Peyer's patch (tissue), 4 donors: ENCODE data around the gene ATP5PD. TPM values are rescaled to one million over a fixed set of nuclear protein-coding genes. Genes with fewer than 3 reads are reported as not detected.
"Not testable (repeated sequence)": the region's sequence is repeated elsewhere in the genome, so short reads cannot be mapped to it uniquely, and the experiment has no call there.

Experiments used
- DNase-seq, 3 donors: peaks; one replicate each; pipeline ENCODE4 v3.0.0-alpha.2; 2017 to 2019
- H3K27ac ChIP-seq, 4 donors: fragments of 200-600 bp; sonication (generic); one replicate each; pipeline ENCODE4 v1.5.1; 2016 to 2019
- H3K27me3 ChIP-seq, 2 donors: fragments of 200-600 bp; sonication (generic); one replicate each; pipeline ENCODE4 v1.5.1; 2019
- H3K36me3 ChIP-seq, 3 donors: fragments of 200-600 bp; sonication (generic); one replicate each; pipeline ENCODE4 v1.5.1; 2016 to 2019
- H3K4me1 ChIP-seq, 4 donors: fragments of 200-600 bp; sonication (generic); one replicate each; pipeline ENCODE4 v1.5.1; 2016 to 2019
- H3K4me3 ChIP-seq, 4 donors: fragments of 200-600 bp; sonication (generic); 1 replicate in 3 of 4; 2 replicates in 1 of 4; pipeline ENCODE4 v1.5.1; 2016 to 2019; ENCODE audit warnings: mild to moderate bottlenecking in 1 of 4
- H3K9me3 ChIP-seq, 4 donors: fragments of 200-600 bp; sonication (generic); one replicate each; pipeline ENCODE4 v1.5.1; 2016 to 2019; ENCODE audit warnings: mild to moderate bottlenecking in 1 of 4
- POLR2A ChIP-seq, 2 donors: fragments of 450-650 bp; IDR thresholded peaks; one replicate each; pipeline ENCODE4 v1.5.1; 2017; ENCODE audit warnings: antibody characterized with exemption in 2 of 2, mild to moderate bottlenecking in 2 of 2, moderate library complexity in 2 of 2
- total RNA-seq, 4 donors: library from RNA; depleted of rRNA; stranded (reverse); fragments of >200 nt; gene quantifications; one replicate each; pipeline ENCODE4 v1.1.0, GENCODE V29; 2016
- TF ChIP-seq, protein P1 (sequence below), 6 experiments: fragments of 450-650 bp in 4 of 6; fragments of 200-600 bp in 2 of 6; sonication (generic) in 1 of 6; IDR thresholded peaks; one replicate each; pipeline ENCODE4 v1.5.1; 2017 to 2019; ENCODE audit warnings: antibody characterized with exemption in 6 of 6, mild to moderate bottlenecking in 3 of 6, moderate library complexity in 1 of 6

Gene ATP5PD
- total RNA-seq, 4 donors from 2014 or later: 202 to 302 (median 247) TPM

DNA sequence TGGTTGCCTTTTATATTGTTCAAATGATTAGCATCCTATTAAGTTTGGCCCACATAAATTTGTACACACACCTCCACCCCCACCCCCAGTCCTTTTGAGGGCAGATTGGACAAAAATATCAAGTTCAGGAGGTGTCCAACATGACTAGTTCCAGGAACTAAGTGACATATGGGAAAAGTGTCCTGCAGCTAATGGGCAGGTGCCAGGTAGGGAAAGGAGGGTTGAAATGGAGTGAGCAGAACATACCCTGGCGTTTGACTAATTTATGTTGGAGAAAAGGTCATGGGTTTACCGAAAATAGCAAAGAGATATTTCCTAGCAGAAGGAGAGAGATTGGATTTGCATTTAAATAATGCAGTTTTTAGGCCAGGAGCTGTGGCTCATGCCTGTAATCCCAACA is 5.2 kb upstream of the ATP5PD start:
- H3K9me3 ChIP-seq: no peaks in the 10 kb centered on the region
- no peak for TF ChIP-seq POLR2A (IDR thresholded peaks at IDR 0.05)
- TF ChIP-seq, protein P1, sequence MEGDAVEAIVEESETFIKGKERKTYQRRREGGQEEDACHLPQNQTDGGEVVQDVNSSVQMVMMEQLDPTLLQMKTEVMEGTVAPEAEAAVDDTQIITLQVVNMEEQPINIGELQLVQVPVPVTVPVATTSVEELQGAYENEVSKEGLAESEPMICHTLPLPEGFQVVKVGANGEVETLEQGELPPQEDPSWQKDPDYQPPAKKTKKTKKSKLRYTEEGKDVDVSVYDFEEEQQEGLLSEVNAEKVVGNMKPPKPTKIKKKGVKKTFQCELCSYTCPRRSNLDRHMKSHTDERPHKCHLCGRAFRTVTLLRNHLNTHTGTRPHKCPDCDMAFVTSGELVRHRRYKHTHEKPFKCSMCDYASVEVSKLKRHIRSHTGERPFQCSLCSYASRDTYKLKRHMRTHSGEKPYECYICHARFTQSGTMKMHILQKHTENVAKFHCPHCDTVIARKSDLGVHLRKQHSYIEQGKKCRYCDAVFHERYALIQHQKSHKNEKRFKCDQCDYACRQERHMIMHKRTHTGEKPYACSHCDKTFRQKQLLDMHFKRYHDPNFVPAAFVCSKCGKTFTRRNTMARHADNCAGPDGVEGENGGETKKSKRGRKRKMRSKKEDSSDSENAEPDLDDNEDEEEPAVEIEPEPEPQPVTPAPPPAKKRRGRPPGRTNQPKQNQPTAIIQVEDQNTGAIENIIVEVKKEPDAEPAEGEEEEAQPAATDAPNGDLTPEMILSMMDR (IDR thresholded peaks at IDR 0.05): no peak
- no peak overlapping the region for H3K27ac ChIP-seq
- no peaks in the 10 kb centered on the region for H3K27me3 ChIP-seq
- no peak overlapping the region for H3K4me3 ChIP-seq
- no peak for DNase-seq
- peaks cover 0 to 59% (median 0%) of the 10 kb centered on the region in 3 donors for H3K36me3 ChIP-seq
- peaks cover 0 to 18% (median 8%) of the 10 kb centered on the region in 4 donors for H3K4me1 ChIP-seq

DNA sequence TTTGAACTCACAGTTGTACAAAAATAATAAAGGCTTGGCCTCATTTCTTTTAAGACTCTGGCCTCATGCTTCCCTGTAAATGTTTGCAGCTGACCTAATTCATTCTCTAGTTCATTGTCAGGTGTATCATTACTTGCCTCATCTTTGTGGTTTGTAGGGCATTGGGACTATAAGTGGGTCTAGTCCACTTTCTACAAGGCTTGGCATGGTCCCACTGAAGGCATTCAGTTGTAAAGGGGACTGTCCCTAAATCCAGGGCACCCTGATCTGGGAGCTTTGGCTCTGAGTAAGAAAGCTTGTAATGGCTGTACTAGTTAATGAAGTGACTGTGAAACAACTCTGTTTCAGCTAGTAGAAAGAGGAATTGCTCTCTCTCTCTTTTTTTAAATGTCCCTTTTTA is 2.9 kb upstream of the ATP5PD start:
- Histone ChIP-seq H3K27ac (no peak overlapping the region), H3K27me3 (no peaks in the 10 kb centered on the region), H3K9me3 (no peaks in the 10 kb centered on the region), H3K4me1 (peaks cover 0 to 25% (median 11%) of the 10 kb centered on the region in 4 donors), H3K36me3 (peaks cover 0 to 40% (median 0%) of the 10 kb centered on the region in 3 donors), H3K4me3 (no peak overlapping the region)
- TF ChIP-seq, protein P1 (IDR thresholded peaks at IDR 0.05): no peak
- no peak for TF ChIP-seq POLR2A (IDR thresholded peaks at IDR 0.05)
- DNase-seq: no peak

DNA sequence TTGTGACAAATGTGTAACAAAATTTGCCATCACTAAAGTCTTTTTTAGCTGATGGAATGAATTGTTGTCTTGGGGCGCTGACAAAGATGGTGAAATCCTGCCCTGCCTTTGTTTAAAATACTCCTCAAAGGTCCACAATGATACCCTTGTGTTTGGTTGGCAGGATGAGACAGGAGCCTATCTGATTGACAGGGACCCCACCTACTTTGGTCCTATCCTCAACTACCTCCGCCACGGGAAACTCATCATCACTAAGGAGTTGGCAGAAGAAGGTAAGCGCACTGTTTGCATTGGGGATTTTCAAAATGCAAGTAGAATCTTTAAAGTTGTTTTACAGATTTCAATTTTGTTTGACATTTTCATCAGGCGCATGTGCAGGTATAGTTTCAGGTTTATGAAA is 2.3 kb upstream of the ATP5PD start:
- no peak overlapping the region for H3K27ac ChIP-seq
- no peaks in the 10 kb centered on the region for H3K27me3 ChIP-seq
- DNase-seq: peak in 1 of 3 donors; percentile 10

DNA sequence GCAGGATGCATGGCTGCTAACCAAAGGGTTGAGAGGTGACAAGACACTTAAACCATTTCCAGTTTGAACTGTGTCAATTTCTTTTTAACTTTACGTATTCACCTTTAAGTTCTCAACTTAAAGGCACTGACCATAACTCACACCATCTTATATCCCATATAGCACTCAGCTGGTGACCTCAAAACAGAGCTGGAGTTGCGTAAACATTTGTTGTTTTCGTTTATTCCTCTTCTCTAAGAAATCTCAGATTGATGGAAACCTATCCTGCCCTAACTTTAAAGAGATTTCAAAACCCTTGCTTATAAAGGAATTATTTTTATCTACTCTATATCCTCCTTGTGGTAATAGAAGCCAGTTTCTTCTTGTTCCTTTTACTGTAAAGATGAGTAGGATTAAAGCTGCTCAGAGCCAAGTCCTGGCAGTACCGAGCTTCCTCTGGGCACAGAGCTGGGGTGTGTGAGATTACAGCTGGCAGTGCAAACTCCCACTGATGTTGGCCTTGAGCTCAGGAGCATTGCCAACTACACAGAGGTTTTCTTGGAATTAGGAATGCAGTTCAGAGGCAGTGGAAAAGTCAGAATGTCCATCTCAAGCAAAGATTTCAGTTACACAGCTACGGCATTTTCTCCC is 1.6 kb upstream of the ATP5PD start:
- DNase-seq: peak in 1 of 3 donors; percentile 46
- H3K4me3 ChIP-seq: peak overlapping the region in 2 of 4 donors; percentile 97 to 98

More for the DNA sequence above, 2.3 kb upstream of the ATP5PD start:
- peaks cover 0 to 34% (median 0%) of the 10 kb centered on the region in 3 donors for H3K36me3 ChIP-seq
- no peak overlapping the region for H3K4me3 ChIP-seq
- TF ChIP-seq, protein P1 (IDR thresholded peaks at IDR 0.05): no peak
- no peak for TF ChIP-seq POLR2A (IDR thresholded peaks at IDR 0.05)
- H3K4me1 ChIP-seq: peaks cover 0 to 25% (median 11%) of the 10 kb centered on the region in 4 donors
- no peaks in the 10 kb centered on the region for H3K9me3 ChIP-seq

DNA sequence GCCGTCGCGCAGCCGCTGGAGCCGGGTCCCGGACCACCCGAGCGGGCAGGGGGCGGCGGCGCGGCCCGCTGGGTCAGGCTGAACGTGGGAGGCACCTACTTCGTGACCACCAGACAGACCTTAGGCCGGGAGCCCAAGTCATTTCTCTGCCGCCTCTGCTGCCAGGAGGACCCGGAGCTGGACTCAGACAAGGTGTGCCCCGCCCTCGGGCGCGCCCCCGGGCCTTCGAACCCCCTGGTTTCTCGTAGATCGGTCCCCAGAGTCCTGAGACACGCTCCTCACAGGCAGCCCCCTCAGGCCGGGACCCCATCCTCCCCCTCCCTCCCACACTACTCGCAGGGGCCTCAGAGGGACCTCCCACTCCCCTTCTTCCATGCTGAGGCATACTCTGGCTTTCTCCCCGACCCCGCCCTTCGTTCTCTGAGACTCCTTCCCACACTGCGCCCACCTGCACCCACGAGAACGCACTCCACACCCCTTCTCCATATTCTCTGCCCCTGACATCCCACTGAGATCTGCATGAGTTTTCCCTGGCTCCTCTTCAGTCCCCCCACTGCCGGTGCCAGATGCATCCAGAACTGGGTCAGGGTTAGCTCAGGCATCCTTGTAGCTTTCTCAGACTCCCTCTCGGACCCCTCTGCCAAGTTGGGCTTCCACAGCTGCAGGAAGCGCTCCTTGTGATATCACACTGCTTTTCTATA is 779 bp upstream of the ATP5PD start:
- peak overlapping the region; percentile 59 to 98 (median 96) for H3K4me3 ChIP-seq
- peak in 2 of 3 donors; percentile 69 to 73 for DNase-seq
- H3K36me3 ChIP-seq: peaks cover 0 to 19% (median 0%) of the 10 kb centered on the region in 3 donors
- no peaks in the 10 kb centered on the region for H3K27me3 ChIP-seq
- TF ChIP-seq, protein P1 (IDR thresholded peaks at IDR 0.05): no peak
- no peak for TF ChIP-seq POLR2A (IDR thresholded peaks at IDR 0.05)
- H3K4me1 ChIP-seq: peaks cover 0 to 25% (median 11%) of the 10 kb centered on the region in 4 donors
- H3K27ac ChIP-seq: peak overlapping the region; percentile 90 to 99 (median 98)
- H3K9me3 ChIP-seq: no peaks in the 10 kb centered on the region

More for the DNA sequence above, 1.6 kb upstream of the ATP5PD start:
- H3K27me3 ChIP-seq: no peaks in the 10 kb centered on the region
- H3K36me3 ChIP-seq: peaks cover 0 to 27% (median 0%) of the 10 kb centered on the region in 3 donors
- TF ChIP-seq, protein P1 (IDR thresholded peaks at IDR 0.05): no peak
- no peak for TF ChIP-seq POLR2A (IDR thresholded peaks at IDR 0.05)
- H3K9me3 ChIP-seq: no peaks in the 10 kb centered on the region
- peaks cover 0 to 25% (median 11%) of the 10 kb centered on the region in 4 donors for H3K4me1 ChIP-seq
- no peak overlapping the region for H3K27ac ChIP-seq

DNA sequence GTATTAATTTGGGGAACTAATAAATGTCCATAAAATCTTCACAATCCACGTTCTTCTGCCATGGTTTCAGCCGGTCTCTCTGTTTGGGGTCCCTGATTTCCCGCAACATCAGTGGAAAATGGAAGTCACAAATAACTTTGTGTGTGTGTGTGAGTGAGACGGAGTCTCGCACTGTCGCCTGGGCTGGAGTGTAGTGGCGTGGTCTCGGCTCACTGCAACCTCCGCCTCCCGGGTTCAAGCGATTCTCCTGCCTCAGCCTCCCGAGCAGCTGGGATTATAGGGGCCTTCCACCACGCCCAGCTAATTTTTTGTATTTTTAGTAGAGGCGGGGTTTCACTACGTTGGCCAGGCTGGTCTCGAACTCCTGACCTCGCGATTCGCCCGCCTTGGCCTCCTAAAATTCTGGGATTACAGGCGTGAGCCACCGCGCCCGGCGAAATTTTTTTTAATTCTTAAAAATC is 793 bp downstream of the ATP5PD start:
- DNase-seq, H3K27me3 ChIP-seq, H3K9me3 ChIP-seq: not testable (repeated sequence)
- peaks cover 0 to 25% (median 11%) of the 10 kb centered on the region in 4 donors for H3K4me1 ChIP-seq
- peak overlapping the region; percentile 59 to 98 (median 96) for H3K4me3 ChIP-seq
- H3K36me3 ChIP-seq: peaks cover 0 to 23% (median 0%) of the 10 kb centered on the region in 3 donors
- H3K27ac ChIP-seq: peak overlapping the region; percentile 90 to 99 (median 98)
